Keratinocyte (primary cell): Measurements from ENCODE around the gene CUBN.

Source experiments
- EZH2 ChIP-seq: IDR thresholded peaks from one replicate; pipeline ENCODE4 v1.6.1; 2012; ENCODE audit warnings: inconsistent platforms, mild to moderate bottlenecking, low read length, moderate library complexity
- TF ChIP-seq, protein P1 (sequence below), 3 experiments: IDR thresholded peaks in 1 of 3; conservative IDR thresholded peaks in 1 of 3; optimal IDR thresholded peaks in 1 of 3; 2 replicates in 2 of 3; 3 replicates in 1 of 3; pipeline versions ENCODE3 to v1.5.1; 2011; ENCODE audit warnings: low read length in 3 of 3, mild to moderate bottlenecking in 3 of 3, moderate library complexity in 2 of 3, control low read depth in 1 of 3, inconsistent platforms in 1 of 3; ENCODE audit not compliant: insufficient read depth in 2 of 3; ENCODE audit errors: extremely low read depth in 1 of 3

GRCh38 chr10:17073725-17074540 is 55.7 kb downstream of the CUBN start:
- no peak for TF ChIP-seq EZH2
- TF ChIP-seq, protein P1, sequence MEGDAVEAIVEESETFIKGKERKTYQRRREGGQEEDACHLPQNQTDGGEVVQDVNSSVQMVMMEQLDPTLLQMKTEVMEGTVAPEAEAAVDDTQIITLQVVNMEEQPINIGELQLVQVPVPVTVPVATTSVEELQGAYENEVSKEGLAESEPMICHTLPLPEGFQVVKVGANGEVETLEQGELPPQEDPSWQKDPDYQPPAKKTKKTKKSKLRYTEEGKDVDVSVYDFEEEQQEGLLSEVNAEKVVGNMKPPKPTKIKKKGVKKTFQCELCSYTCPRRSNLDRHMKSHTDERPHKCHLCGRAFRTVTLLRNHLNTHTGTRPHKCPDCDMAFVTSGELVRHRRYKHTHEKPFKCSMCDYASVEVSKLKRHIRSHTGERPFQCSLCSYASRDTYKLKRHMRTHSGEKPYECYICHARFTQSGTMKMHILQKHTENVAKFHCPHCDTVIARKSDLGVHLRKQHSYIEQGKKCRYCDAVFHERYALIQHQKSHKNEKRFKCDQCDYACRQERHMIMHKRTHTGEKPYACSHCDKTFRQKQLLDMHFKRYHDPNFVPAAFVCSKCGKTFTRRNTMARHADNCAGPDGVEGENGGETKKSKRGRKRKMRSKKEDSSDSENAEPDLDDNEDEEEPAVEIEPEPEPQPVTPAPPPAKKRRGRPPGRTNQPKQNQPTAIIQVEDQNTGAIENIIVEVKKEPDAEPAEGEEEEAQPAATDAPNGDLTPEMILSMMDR (optimal IDR thresholded peaks at IDR 0.05 in 1 of 3, IDR thresholded peaks at IDR 0.05 in 1 of 3, conservative IDR thresholded peaks at IDR 0.05 in 1 of 3; ENCODE audit: extremely low read depth in 1 of 3, insufficient read depth in 2 of 3, low read length in 3 of 3): no peak
